KMS-11 (cell line): ENCODE results near the gene DVL1.
"Not testable (repeated sequence)": the region's sequence is repeated elsewhere in the genome, so short reads cannot be mapped to it uniquely, and the experiment has no call there.

Source experiments
- H2AFZ ChIP-seq: fragments of 200-600 bp; sonication (generic); 2 replicates; pipeline ENCODE4 v1.6.1; 2016; ENCODE audit warnings: antibody characterized with exemption, mixed run types, low read depth
- H3K27ac ChIP-seq: fragments of 200-600 bp; sonication (generic); 2 replicates; pipeline ENCODE4 v1.6.1; 2016; ENCODE audit warnings: mild to moderate bottlenecking, mixed run types
- H3K27me3 ChIP-seq: fragments of 200-600 bp; sonication (generic); 2 replicates; pipeline ENCODE4 v1.6.1; 2017; ENCODE audit warnings: mild to moderate bottlenecking, low read depth, mixed run types, moderate library complexity; ENCODE audit not compliant: insufficient read depth
- H3K36me3 ChIP-seq: fragments of 200-600 bp; sonication (generic); 2 replicates; pipeline ENCODE4 v1.6.1; 2017; ENCODE audit warnings: mild to moderate bottlenecking, mixed run types; ENCODE audit not compliant: insufficient read depth
- H3K4me1 ChIP-seq: fragments of 200-600 bp; sonication (generic); 2 replicates; pipeline ENCODE4 v1.6.1; 2016; ENCODE audit warnings: mild to moderate bottlenecking, low read depth, mixed run types; ENCODE audit not compliant: poor library complexity, severe bottlenecking
- H3K4me2 ChIP-seq: fragments of 200-600 bp; sonication (generic); 2 replicates; pipeline ENCODE4 v1.7.0; 2016; ENCODE audit warnings: mild to moderate bottlenecking, mixed run types
- H3K4me3 ChIP-seq: fragments of 200-600 bp; sonication (generic); IDR thresholded peaks from 2 replicates; pipeline ENCODE4 v1.6.1; 2017; ENCODE audit warnings: low read depth, low read length, mixed read lengths; ENCODE audit not compliant: insufficient read depth
- H3K79me2 ChIP-seq: fragments of 200-600 bp; sonication (generic); 2 replicates; pipeline ENCODE4 v1.6.1; 2016; ENCODE audit warnings: low read depth, mixed run types; ENCODE audit not compliant: insufficient read depth
- H3K9ac ChIP-seq: fragments of 200-600 bp; sonication (generic); 2 replicates; pipeline ENCODE4 v1.6.1; 2016; ENCODE audit warnings: mild to moderate bottlenecking, mixed run types
- H4K20me1 ChIP-seq: fragments of 200-600 bp; sonication (generic); 2 replicates; pipeline ENCODE4 v1.6.1; 2016; ENCODE audit warnings: mild to moderate bottlenecking, mixed run types; ENCODE audit not compliant: insufficient read depth
- TF ChIP-seq, protein P1 (sequence below): fragments of 200-600 bp; sonication (generic); conservative IDR thresholded peaks from 2 replicates; pipeline ENCODE4 v1.6.1; 2017; ENCODE audit warnings: low read depth, mild to moderate bottlenecking, antibody characterized with exemption, low read length, moderate library complexity, mixed read lengths

The DVL1 gene

GRCh38 chr1:1318777-1319645 lies 30.2 kb downstream of the DVL1 start:
- no peak overlapping the region for H2AFZ ChIP-seq
- TF ChIP-seq, protein P1, sequence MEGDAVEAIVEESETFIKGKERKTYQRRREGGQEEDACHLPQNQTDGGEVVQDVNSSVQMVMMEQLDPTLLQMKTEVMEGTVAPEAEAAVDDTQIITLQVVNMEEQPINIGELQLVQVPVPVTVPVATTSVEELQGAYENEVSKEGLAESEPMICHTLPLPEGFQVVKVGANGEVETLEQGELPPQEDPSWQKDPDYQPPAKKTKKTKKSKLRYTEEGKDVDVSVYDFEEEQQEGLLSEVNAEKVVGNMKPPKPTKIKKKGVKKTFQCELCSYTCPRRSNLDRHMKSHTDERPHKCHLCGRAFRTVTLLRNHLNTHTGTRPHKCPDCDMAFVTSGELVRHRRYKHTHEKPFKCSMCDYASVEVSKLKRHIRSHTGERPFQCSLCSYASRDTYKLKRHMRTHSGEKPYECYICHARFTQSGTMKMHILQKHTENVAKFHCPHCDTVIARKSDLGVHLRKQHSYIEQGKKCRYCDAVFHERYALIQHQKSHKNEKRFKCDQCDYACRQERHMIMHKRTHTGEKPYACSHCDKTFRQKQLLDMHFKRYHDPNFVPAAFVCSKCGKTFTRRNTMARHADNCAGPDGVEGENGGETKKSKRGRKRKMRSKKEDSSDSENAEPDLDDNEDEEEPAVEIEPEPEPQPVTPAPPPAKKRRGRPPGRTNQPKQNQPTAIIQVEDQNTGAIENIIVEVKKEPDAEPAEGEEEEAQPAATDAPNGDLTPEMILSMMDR, result no peak
- H3K4me3 ChIP-seq, result no peak overlapping the region
- H3K36me3 ChIP-seq, result no peaks in the 10 kb centered on the region; the same call in 1 of the 2 replicates
- no peaks in the 10 kb centered on the region for H3K27me3 ChIP-seq
- no peak overlapping the region for H3K9ac ChIP-seq
- peaks cover 41% of the 10 kb centered on the region for H3K79me2 ChIP-seq
- no peak overlapping the region for H3K27ac ChIP-seq
- H4K20me1 ChIP-seq, result no peaks in the 10 kb centered on the region
- H3K4me1 ChIP-seq, result peaks cover 9% of the 10 kb centered on the region
- H3K4me2 ChIP-seq, result no peak overlapping the region

DNA sequence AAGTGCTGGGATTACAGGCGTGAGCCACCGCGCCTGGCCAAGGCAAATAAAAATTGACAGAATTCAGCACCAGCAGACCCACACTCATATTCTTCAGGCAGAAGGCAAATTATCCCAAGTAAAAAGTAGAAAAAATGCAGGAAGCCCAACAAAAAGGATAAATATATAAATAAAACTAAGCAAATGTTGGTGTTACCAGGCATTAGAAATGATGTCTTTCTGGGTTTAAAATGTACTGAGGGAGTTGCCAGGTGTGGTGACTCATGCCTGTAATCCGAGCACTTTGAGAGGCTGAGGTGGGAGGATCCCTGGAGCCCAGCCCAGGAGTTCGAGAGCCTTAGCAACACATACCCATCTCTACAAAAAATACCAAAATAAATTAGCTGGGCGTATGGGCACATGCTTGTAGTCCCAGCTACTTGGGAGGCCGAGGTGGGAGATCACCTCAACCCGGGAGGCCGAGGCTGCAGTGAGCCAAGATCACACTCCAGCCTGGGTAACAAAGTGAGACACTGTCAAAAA lies 31.0 kb downstream of the DVL1 start:
- no peaks in the 10 kb centered on the region for H4K20me1 ChIP-seq
- H3K4me2 ChIP-seq, result no peak overlapping the region
- no peak overlapping the region for H2AFZ ChIP-seq
- H3K36me3 ChIP-seq, result no peaks in the 10 kb centered on the region; the same call in 1 of the 2 replicates
- no peak overlapping the region for H3K27ac ChIP-seq
- no peak overlapping the region for H3K9ac ChIP-seq
- H3K27me3 ChIP-seq, result no peaks in the 10 kb centered on the region
- H3K79me2 ChIP-seq, result peaks cover 36% of the 10 kb centered on the region
- H3K4me1 ChIP-seq, result peaks cover 5% of the 10 kb centered on the region
- TF ChIP-seq, protein P1, result no peak
- H3K4me3 ChIP-seq, result no peak overlapping the region

DNA sequence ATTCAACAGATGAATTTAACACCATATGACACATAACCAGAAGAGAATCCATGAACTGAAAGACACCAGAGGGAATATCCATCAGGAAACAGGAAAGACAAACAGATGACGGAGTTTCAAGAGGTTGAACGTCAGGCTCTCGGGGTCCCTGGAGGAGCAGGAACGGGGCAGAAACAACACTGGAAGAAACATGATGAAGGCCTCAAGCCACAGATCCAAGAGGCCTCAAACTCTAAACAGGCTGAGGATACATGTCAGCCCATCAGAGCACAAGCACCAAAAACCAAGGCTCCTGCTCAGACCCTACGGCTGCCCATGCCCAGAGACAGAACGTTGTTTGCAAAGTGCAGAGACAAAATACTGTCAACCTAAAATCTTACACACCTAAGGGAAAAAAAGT lies 31.8 kb downstream of the DVL1 start:
- H3K4me3 ChIP-seq, result no peak overlapping the region
- TF ChIP-seq, protein P1, result no peak
- no peaks in the 10 kb centered on the region; the same call in 1 of the 2 replicates for H3K36me3 ChIP-seq
- H3K27me3 ChIP-seq, result no peaks in the 10 kb centered on the region
- H4K20me1 ChIP-seq, result no peaks in the 10 kb centered on the region
- H3K4me1 ChIP-seq, result no peaks in the 10 kb centered on the region
- no peak overlapping the region for H2AFZ ChIP-seq
- H3K9ac ChIP-seq, result no peak overlapping the region
- H3K27ac ChIP-seq, result no peak overlapping the region
- peaks cover 30% of the 10 kb centered on the region for H3K79me2 ChIP-seq
- H3K4me2 ChIP-seq, result no peak overlapping the region

DNA sequence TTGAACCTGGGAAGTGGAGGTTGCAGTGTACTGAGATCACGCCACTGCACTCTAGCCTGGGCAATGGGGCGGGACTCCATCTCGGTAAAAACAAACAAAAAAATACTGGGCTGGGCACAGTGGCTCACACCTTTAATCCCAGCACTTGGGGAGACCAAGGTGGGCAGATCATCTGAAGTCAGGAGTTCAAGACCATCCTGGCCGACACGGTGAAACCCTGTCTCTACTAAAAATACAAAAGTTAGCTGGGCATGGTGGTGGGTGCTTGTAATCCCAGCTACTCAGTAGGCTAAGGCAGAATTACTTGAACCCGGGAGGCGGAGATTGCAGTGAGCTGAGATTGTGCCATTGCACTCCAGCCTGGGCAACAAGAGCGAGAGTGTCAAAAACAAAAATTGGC lies 33.0 kb downstream of the DVL1 start:
- H3K27ac ChIP-seq, H3K4me1 ChIP-seq, H3K27me3 ChIP-seq, H3K4me3 ChIP-seq, H4K20me1 ChIP-seq, H2AFZ ChIP-seq, H3K4me2 ChIP-seq, H3K36me3 ChIP-seq, H3K9ac ChIP-seq: not testable (repeated sequence)
- H3K79me2 ChIP-seq, result peaks cover 20% of the 10 kb centered on the region
